CD14-positive monocyte (primary cell): ENCODE data around the gene AMD1. TPM values are rescaled to one million over a fixed set of nuclear protein-coding genes. Genes with fewer than 3 reads are reported as not detected.

ENCODE experiments used
- DNase-seq, 3 donors: peaks; one replicate each; pipeline ENCODE4 v3.0.0-alpha.2; 2011 to 2022
- H2AFZ ChIP-seq: 2 replicates; pipeline ENCODE4 v1.6.0; 2012; ENCODE audit warnings: mild to moderate bottlenecking, low read depth, low read length, inconsistent platforms; ENCODE audit not compliant: insufficient read depth, poor library complexity, severe bottlenecking
- H3K27ac ChIP-seq, 2 donors: 1 replicate in 1 of 2; 2 replicates in 1 of 2; pipeline ENCODE4 v1.5.1; 2012 to 2013; ENCODE audit warnings: low read length in 2 of 2, control low read depth in 1 of 2, inconsistent platforms in 1 of 2, low read depth in 1 of 2, mild to moderate bottlenecking in 1 of 2
- H3K27me3 ChIP-seq, 2 donors: one replicate each; pipeline versions ENCODE4 v1.6.0 to v1.6.1; 2011 to 2013; ENCODE audit warnings: low read length in 2 of 2; ENCODE audit not compliant: control insufficient read depth in 2 of 2, insufficient read depth in 2 of 2
- H3K36me3 ChIP-seq, 2 donors: replicated peaks in 1 of 2; 1 replicate in 1 of 2; 2 replicates in 1 of 2; pipeline versions ENCODE4 v1.5.1 to v1.6.1; 2012 to 2013; ENCODE audit warnings: low read length in 2 of 2, control low read depth in 1 of 2, inconsistent platforms in 1 of 2, mild to moderate bottlenecking in 1 of 2; ENCODE audit not compliant: insufficient read depth in 2 of 2, control insufficient read depth in 1 of 2
- H3K4me1 ChIP-seq, 2 donors: 1 replicate in 1 of 2; 2 replicates in 1 of 2; pipeline versions ENCODE4 v1.5.1 to v1.6.1; 2012 to 2013; ENCODE audit warnings: low read length in 2 of 2, control low read depth in 1 of 2, inconsistent platforms in 1 of 2, mild to moderate bottlenecking in 1 of 2, moderate library complexity in 1 of 2; ENCODE audit not compliant: insufficient read depth in 2 of 2, control insufficient read depth in 1 of 2
- H3K4me2 ChIP-seq: replicated peaks from 2 replicates; pipeline ENCODE3; 2012; ENCODE audit warnings: low read length, moderate library complexity, mild to moderate bottlenecking; ENCODE audit not compliant: poor library complexity, severe bottlenecking; ENCODE audit errors: extremely low read depth
- H3K4me3 ChIP-seq, 3 experiments: fragments of 200-600 bp in 1 of 3; sonication (generic) in 1 of 3; replicated peaks in 1 of 3; 1 replicate in 2 of 3; 2 replicates in 1 of 3; pipeline ENCODE4 v1.5.1; 2011 to 2013; ENCODE audit warnings: low read length in 3 of 3, mild to moderate bottlenecking in 3 of 3, control low read depth in 2 of 3, low read depth in 2 of 3, inconsistent platforms in 1 of 3, moderate library complexity in 1 of 3
- H3K79me2 ChIP-seq: 2 replicates; pipeline ENCODE4 v1.6.0; 2012; ENCODE audit warnings: mild to moderate bottlenecking, control low read depth, inconsistent platforms, low read length, moderate library complexity; ENCODE audit not compliant: insufficient read depth
- H3K9ac ChIP-seq: 2 replicates; pipeline ENCODE4 v1.6.0; 2017; ENCODE audit warnings: low read length, mild to moderate bottlenecking; ENCODE audit not compliant: insufficient read depth, poor library complexity, severe bottlenecking
- H3K9me3 ChIP-seq, 2 donors: replicated peaks in 1 of 2; 1 replicate in 1 of 2; 2 replicates in 1 of 2; pipeline versions ENCODE4 v1.5.1 to v1.6.1; 2012 to 2013; ENCODE audit warnings: low read length in 2 of 2, control low read depth in 1 of 2; ENCODE audit not compliant: control insufficient read depth in 1 of 2, insufficient read depth in 1 of 2
- H4K20me1 ChIP-seq: 2 replicates; pipeline ENCODE4 v1.6.0; 2012; ENCODE audit warnings: mild to moderate bottlenecking, low read length, control low read depth, moderate library complexity; ENCODE audit not compliant: insufficient read depth
- H3K27ac Mint-ChIP-seq, 7 donors: one replicate each; pipeline ENCODE4 v1.8.0; 2020; ENCODE audit warnings: mild to moderate bottlenecking in 7 of 7, mixed read lengths in 7 of 7, moderate library complexity in 6 of 7, inconsistent platforms in 2 of 7
- H3K27me3 Mint-ChIP-seq, 3 donors: one replicate each; pipeline ENCODE4 v1.8.0; 2021 to 2022; ENCODE audit warnings: low read depth in 3 of 3, mild to moderate bottlenecking in 3 of 3, mixed read lengths in 3 of 3, moderate library complexity in 3 of 3, inconsistent platforms in 1 of 3
- H3K36me3 Mint-ChIP-seq, 2 donors: one replicate each; pipeline ENCODE4 v1.8.0; 2020; ENCODE audit warnings: mixed read lengths in 2 of 2, inconsistent platforms in 1 of 2, mild to moderate bottlenecking in 1 of 2
- H3K4me1 Mint-ChIP-seq: one replicate; pipeline ENCODE4 v1.8.0; 2020; ENCODE audit warnings: mild to moderate bottlenecking, mixed read lengths
- H3K4me3 Mint-ChIP-seq, 2 donors: one replicate each; pipeline ENCODE4 v1.8.0; 2020; ENCODE audit warnings: mild to moderate bottlenecking in 2 of 2, mixed read lengths in 2 of 2, moderate library complexity in 1 of 2
- H3K9me3 Mint-ChIP-seq, 7 donors: one replicate each; pipeline ENCODE4 v1.8.0; 2020 to 2022; ENCODE audit warnings: mixed read lengths in 7 of 7, mild to moderate bottlenecking in 6 of 7, moderate library complexity in 6 of 7, inconsistent platforms in 2 of 7
- WGBS: methylation state at CpG from one replicate; pipeline ENCODE4 v1.1.5; 2013; ENCODE audit warnings: missing lambda C conversion rate; ENCODE audit not compliant: insufficient coverage; 5-methylcytosine and 5-hydroxymethylcytosine counted together
- intact Hi-C, 2 donors: fragments of 100-400 bp; cut with micrococcal nuclease; formaldehyde crosslinking; loops; one replicate each; pipeline versions ENCODE4 v1.15.0 to v1.15.1; 2023
- polyA plus RNA-seq, 3 donors: library from polyadenylated mRNA; depleted of rRNA in 1 of 3; unstranded in 2 of 3; stranded (reverse) in 1 of 3; fragments of 300-500 nt in 2 of 3; fragments of >200 nt in 1 of 3; fragmentation: Illumina TruSeq in 2 of 3; gene quantifications; 1 replicate in 2 of 3; 2 replicates in 1 of 3; pipeline ENCODE4 v1.2.3, GENCODE V29; 2012 to 2021
- TF ChIP-seq, protein P1 (sequence below): fragments of 200-600 bp; IDR thresholded peaks from one replicate; pipeline ENCODE4 v1.8.0; 2022; ENCODE audit warnings: antibody characterized with exemption, mild to moderate bottlenecking

AMD1 gene
- polyA plus RNA-seq, 3 donors: 35.0 to 60.5 (median 45.3) TPM

- H3K4me2 ChIP-seq: peak overlapping the region; percentile 93
- H3K27me3 ChIP-seq: no peaks in the 10 kb centered on the region
- H3K27ac ChIP-seq: peak overlapping the region; percentile 93 to 96
- intact Hi-C loops: loop anchor here (5.0 to 10.0 kb wide), 6 partner anchors 50 to 608 kb away; partner anchors contain the start of gene REV3L (in 1 of the 2)
- H3K4me3 ChIP-seq: peak overlapping the region; percentile 92 to 98 (median 94)
- H3K79me2 ChIP-seq: peaks cover 82% of the 10 kb centered on the region
- H4K20me1 ChIP-seq: peaks cover 65% of the 10 kb centered on the region
- Mint-ChIP-seq H3K36me3 (peaks cover 0 to 3% of the 10 kb centered on the region in 2 donors), H3K9me3 (peaks cover 0 to 2% (median 0%) of the 10 kb centered on the region in 7 donors), H3K4me1 (peaks cover 50% of the 10 kb centered on the region), H3K27ac (peak overlapping the region; percentile 95 to 97 (median 97)), H3K4me3 (peak overlapping the region; percentile 92 to 96), H3K27me3 (no peaks in the 10 kb centered on the region)
- peak; percentile 23 to 60 (median 25) for DNase-seq
- 10% methylated on average over 4 of the region's 10 CpGs for WGBS
- H3K4me1 ChIP-seq: peaks cover 51 to 63% of the 10 kb centered on the region in 2 donors
- no peaks in the 10 kb centered on the region for H3K9me3 ChIP-seq
- H2AFZ ChIP-seq: peak overlapping the region; percentile 15
- peak overlapping the region; percentile 94 for H3K9ac ChIP-seq
- H3K36me3 ChIP-seq: no peaks in the 10 kb centered on the region
- TF ChIP-seq, protein P1, sequence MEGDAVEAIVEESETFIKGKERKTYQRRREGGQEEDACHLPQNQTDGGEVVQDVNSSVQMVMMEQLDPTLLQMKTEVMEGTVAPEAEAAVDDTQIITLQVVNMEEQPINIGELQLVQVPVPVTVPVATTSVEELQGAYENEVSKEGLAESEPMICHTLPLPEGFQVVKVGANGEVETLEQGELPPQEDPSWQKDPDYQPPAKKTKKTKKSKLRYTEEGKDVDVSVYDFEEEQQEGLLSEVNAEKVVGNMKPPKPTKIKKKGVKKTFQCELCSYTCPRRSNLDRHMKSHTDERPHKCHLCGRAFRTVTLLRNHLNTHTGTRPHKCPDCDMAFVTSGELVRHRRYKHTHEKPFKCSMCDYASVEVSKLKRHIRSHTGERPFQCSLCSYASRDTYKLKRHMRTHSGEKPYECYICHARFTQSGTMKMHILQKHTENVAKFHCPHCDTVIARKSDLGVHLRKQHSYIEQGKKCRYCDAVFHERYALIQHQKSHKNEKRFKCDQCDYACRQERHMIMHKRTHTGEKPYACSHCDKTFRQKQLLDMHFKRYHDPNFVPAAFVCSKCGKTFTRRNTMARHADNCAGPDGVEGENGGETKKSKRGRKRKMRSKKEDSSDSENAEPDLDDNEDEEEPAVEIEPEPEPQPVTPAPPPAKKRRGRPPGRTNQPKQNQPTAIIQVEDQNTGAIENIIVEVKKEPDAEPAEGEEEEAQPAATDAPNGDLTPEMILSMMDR: no peak
Observed at GRCh38 chr6:110876806-110877564, 2.4 kb downstream of the AMD1 start.

- H3K27ac ChIP-seq: peak overlapping the region; percentile 93 to 96
- WGBS: no CpG with 5 or more reads among the region's 2 CpGs
- peaks cover 56 to 68% of the 10 kb centered on the region in 2 donors for H3K4me1 ChIP-seq
- Mint-ChIP-seq H3K4me3 (peak overlapping the region; percentile 92 to 96), H3K27me3 (no peaks in the 10 kb centered on the region), H3K36me3 (peaks cover 0 to 3% of the 10 kb centered on the region in 2 donors), H3K27ac (peak overlapping the region; percentile 95 to 97 (median 97)), H3K9me3 (peaks cover 0 to 2% (median 0%) of the 10 kb centered on the region in 7 donors), H3K4me1 (peaks cover 56% of the 10 kb centered on the region)
- intact Hi-C loops: loop anchor here (5.0 to 10.0 kb wide), 6 partner anchors 50 to 607 kb away; partner anchors contain the start of gene REV3L (in 1 of the 2)
- no peaks in the 10 kb centered on the region for H3K27me3 ChIP-seq
- H3K9ac ChIP-seq: peak overlapping the region; percentile 94
- no peak for DNase-seq
- H3K4me3 ChIP-seq: peak overlapping the region; percentile 92 to 98 (median 94)
- H4K20me1 ChIP-seq: peaks cover 71% of the 10 kb centered on the region
- TF ChIP-seq, protein P1: no peak
- no peaks in the 10 kb centered on the region for H3K9me3 ChIP-seq
- H2AFZ ChIP-seq: peak overlapping the region; percentile 15
- H3K79me2 ChIP-seq: peaks cover 88% of the 10 kb centered on the region
- H3K4me2 ChIP-seq: peak overlapping the region; percentile 93
- H3K36me3 ChIP-seq: no peaks in the 10 kb centered on the region
Observed at GRCh38 chr6:110877569-110877968, 3.0 kb downstream of the AMD1 start.
